ENCODE measurements around the gene ZNF804B.

DNA sequence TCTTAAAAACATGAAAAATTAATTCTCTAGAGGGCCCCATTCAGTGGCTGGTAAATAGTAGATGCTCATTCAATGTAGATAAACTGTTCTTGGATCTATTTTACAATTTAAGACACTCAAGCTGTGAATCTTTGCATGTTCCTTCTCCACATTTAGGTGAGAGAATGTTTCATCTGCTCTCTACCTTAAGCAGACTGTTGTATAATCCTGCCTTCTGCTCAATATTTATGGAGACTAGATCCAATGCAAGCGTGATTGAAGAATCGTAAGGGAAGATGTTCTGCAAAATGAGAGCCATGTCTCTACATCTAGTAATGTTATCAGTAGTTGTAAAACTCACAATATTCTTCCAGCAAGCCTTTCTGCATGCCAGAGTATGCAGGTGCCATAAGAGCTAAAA lies 151.0 kb downstream of the ZNF804B start:
- TF ChIP-seq, protein P1, sequence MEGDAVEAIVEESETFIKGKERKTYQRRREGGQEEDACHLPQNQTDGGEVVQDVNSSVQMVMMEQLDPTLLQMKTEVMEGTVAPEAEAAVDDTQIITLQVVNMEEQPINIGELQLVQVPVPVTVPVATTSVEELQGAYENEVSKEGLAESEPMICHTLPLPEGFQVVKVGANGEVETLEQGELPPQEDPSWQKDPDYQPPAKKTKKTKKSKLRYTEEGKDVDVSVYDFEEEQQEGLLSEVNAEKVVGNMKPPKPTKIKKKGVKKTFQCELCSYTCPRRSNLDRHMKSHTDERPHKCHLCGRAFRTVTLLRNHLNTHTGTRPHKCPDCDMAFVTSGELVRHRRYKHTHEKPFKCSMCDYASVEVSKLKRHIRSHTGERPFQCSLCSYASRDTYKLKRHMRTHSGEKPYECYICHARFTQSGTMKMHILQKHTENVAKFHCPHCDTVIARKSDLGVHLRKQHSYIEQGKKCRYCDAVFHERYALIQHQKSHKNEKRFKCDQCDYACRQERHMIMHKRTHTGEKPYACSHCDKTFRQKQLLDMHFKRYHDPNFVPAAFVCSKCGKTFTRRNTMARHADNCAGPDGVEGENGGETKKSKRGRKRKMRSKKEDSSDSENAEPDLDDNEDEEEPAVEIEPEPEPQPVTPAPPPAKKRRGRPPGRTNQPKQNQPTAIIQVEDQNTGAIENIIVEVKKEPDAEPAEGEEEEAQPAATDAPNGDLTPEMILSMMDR (IDR thresholded peaks at IDR 0.05): no peak
- TF ChIP-seq EZH2 (IDR thresholded peaks at IDR 0.05): no peak

Data from neural progenitor cell (in vitro differentiated cells).